HG03175 (cell line): ENCODE results near the gene LDAH.
A peak's percentile ranks its signal among the peaks of the same experiment; 100 is the strongest.

Source experiments
- ATAC-seq: cut with Tn5 transposase; IDR thresholded peaks from one replicate; pipeline ENCODE4 v1.9.1; 2021; ENCODE audit warnings: mild to moderate bottlenecking, moderate library complexity; ENCODE audit not compliant: unreplicated experiment

Gene LDAH

DNA sequence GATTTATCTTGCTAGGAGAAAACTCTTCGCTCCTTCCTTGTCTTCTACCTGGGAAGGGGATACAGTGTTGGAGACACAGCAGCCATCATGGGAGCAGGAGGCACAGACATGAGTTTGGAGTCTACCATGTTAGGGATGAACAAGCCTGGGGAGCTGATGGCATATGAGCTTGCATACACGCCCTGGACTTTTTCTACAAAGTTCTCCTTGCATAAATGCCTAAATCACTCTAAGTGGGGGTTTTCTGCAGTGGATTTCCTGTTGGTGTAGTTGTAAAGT lies 168.4 kb downstream of the LDAH start:
- ATAC-seq, result no peak

- ATAC-seq, result no peak
These were observed 169.0 kb downstream of the LDAH start for GRCh38 chr2:20653695-20654534.

- ATAC-seq, result no peak
These were observed 170.0 kb downstream of the LDAH start for GRCh38 chr2:20652673-20653575.

- ATAC-seq, result no peak
These were observed 170.8 kb downstream of the LDAH start for GRCh38 chr2:20652141-20652540.

GRCh38 chr2:20651731-20652099 lies 171.2 kb downstream of the LDAH start:
- ATAC-seq, result no peak

- ATAC-seq, result peak; percentile 95
These were observed 171.8 kb downstream of the LDAH start, which contains the start of gene HS1BP3 for GRCh38 chr2:20650877-20651730. HS1BP3 (minus strand) TSS chr2:20651098; CDS start chr2:20651063, 35 bp downstream.

GRCh38 chr2:20650393-20650876 lies 172.5 kb downstream of the LDAH start:
- ATAC-seq, result peak; percentile 12

DNA sequence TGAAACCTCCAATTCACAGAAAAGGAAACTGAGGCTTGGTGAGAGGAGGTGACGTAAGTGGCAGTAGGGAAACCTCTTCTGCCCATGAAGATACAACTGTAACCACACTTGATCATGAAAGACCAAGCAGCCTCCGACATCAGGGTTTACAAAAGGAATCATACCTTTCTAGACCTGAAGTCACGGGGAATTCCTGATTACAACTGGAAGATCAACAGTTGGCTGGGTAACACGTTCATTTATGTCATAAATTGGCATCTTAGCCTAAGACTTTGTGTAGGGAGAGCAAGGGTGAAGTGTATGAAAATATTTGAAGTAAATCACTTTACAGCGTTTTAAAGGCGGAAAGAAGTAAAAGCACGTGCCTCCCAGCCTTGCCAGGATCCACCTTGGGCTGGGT lies 172.9 kb downstream of the LDAH start:
- ATAC-seq, result no peak

DNA sequence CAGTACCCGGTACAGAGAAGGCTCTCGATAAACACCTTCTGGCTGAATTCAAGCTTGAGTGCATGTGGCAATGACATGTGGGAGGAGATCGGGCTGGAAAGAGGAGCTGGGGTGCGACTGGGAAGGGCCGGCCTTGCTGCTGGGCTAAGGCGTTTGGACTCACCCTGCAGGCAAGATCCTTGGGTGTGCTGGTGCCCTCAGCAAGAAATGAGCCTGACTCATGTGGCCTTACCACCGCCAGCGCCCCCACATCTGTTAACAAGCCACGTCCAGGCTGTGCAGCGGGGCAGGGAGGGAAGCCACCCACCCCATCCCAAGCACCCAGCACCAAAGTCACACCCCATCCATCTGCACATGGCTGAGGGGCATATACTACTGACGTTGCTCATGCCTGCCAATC lies 173.3 kb downstream of the LDAH start:
- ATAC-seq, result no peak

- no peak for ATAC-seq
These were observed 174.1 kb downstream of the LDAH start for GRCh38 chr2:20648831-20649230.

- ATAC-seq, result no peak
These were observed 174.7 kb downstream of the LDAH start for GRCh38 chr2:20648206-20648605.

DNA sequence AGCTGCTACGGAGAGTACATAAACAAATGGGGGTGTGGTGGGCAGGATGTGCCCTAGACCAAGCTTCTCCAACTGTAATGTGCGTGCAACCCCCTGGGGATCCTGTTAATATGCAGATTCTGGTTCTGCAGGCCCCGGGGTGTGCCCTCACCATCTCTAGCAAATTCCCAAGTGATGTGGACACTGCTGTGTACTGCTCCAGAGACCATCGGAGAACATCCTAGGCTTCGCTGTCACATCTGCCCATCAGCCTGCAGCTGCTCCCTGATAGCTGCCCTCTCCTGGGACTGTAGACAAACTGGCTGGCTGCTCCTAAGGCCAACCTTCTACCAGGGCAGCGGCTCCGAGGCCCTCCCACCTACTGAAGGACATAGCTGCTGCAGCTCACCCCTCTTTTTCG lies 175.2 kb downstream of the LDAH start:
- no peak for ATAC-seq

GRCh38 chr2:20647211-20647610 lies 175.7 kb downstream of the LDAH start:
- ATAC-seq, result no peak

DNA sequence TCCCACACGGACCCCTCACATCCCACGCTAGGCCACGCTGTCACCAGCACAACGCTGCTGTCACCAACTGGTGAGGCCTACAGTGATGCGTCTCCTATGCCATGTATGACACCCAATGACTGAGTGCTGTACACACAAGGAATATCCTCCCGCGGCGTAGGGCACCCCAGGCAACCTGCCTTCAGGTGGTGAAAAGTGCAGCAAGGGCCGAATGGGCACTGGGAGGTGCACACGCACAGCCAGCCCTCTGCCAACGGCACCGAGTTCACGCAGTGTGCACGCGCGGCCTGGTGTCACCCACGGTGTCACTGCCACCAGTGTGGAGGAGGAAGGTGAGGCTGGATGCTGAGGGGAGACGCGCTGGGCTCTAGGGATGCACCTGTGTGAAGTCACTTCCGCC lies 176.5 kb downstream of the LDAH start:
- no peak for ATAC-seq

- ATAC-seq, result no peak
These were observed 177.1 kb downstream of the LDAH start for GRCh38 chr2:20645761-20646160.

DNA sequence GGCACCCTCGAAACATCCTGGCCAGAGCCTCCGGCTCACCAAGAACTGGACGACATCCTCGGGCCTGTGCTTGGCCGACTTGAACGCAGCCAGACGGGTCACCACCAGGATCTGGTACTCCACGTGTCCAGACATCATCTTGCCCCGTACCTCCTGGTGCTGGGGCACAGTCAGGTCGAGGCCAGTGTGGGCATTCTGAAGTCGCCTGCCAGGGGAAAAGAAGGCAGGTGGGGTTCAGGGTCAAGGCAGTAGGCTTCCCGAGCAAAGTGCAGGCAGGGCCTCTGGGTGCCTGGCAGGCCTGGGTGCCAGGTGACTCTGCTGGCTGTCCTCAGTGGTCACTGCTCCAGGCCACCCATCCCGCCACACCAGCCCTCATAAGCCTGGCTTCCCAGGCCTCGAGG lies 177.6 kb downstream of the LDAH start:
- no peak for ATAC-seq

DNA sequence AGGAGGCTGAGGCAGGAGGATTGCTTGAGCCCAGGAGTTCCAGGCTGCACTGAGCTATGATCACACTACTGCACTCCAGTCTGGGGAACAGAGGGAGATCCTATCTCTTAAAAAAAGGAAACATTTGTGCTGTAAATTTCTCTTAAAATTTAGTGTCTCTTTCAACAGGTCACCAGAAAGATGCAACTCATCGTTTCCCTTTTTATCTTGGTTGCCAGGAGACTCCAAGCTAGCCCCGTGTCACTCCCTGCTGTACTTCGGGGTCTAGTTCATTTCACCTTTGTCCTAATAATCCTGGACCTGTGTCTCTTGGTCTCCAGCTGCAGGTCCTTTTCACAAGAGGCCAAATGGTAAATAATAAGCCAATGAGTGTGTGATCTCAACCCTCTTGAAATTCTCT lies 179.1 kb downstream of the LDAH start:
- no peak for ATAC-seq

DNA sequence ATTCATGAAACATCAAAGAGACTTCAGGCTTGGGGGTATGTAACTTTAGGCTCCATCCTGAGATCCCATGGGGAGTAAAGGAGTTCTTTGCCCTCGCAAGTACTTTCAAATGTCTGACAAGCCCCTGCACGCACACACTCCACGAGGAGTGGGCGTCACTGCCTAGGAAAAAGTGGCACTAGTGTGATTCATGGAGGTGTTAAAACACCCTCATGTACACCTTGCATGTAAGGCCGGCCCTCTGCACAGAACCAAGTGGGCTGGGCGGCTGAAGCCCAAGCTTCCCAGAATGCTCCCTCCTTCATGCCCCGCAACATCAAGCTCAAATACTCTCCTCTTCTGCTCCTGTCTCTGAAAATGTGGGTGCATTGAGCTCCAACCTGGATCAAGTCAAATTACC lies 179.8 kb downstream of the LDAH start:
- ATAC-seq, result no peak

GRCh38 chr2:20642055-20642971 lies 180.6 kb downstream of the LDAH start:
- ATAC-seq, result peak; percentile 97
